HepG2 (cell line): ENCODE results near the gene SHPK. TPM values are rescaled to one million over a fixed set of nuclear protein-coding genes. Genes with fewer than 3 reads are reported as not detected.

Experiments
- EHMT2 ChIP-seq: fragments of 200-600 bp; sonication (generic); IDR thresholded peaks from 2 replicates; pipeline ENCODE4 v1.7.0; 2017; ENCODE audit warnings: antibody characterized with exemption, low read depth, low read length, borderline replicate concordance
- ELF1 ChIP-seq: sonication (generic); formaldehyde crosslinking; IDR thresholded peaks from 2 replicates; pipeline ENCODE4 v1.4.0; 2020; ENCODE audit warnings: missing genetic modification reagents
- GATAD1 ChIP-seq: IDR thresholded peaks from 2 replicates; pipeline ENCODE4 v1.6.1; 2016; ENCODE audit warnings: missing genetic modification reagents, missing compliant biosample characterization
- HOXA7 ChIP-seq: sonication (generic); formaldehyde crosslinking; IDR thresholded peaks from 2 replicates; pipeline ENCODE4 v1.8.1; 2022; ENCODE audit warnings: mild to moderate bottlenecking, missing genetic modification reagents, moderate library complexity
- KMT2B ChIP-seq: IDR thresholded peaks from 2 replicates; pipeline ENCODE4 v1.6.1; 2016; ENCODE audit warnings: missing genetic modification reagents, missing compliant biosample characterization
- RORA ChIP-seq: sonication (generic); formaldehyde crosslinking; IDR thresholded peaks from 2 replicates; pipeline ENCODE4 v1.5.0; 2020; ENCODE audit warnings: mild to moderate bottlenecking, missing genetic modification reagents, moderate library complexity
- SIX4 ChIP-seq: sonication (generic); formaldehyde crosslinking; IDR thresholded peaks from 2 replicates; pipeline ENCODE4 v1.4.0; 2020; ENCODE audit warnings: missing genetic modification reagents
- SPEN ChIP-seq: sonication (generic); formaldehyde crosslinking; IDR thresholded peaks from 2 replicates; pipeline ENCODE4 v1.5.1; 2020; ENCODE audit warnings: low read depth, mild to moderate bottlenecking, missing genetic modification reagents
- THAP11 ChIP-seq: IDR thresholded peaks from 2 replicates; pipeline ENCODE4 v1.6.1; 2016; ENCODE audit warnings: missing biosample characterization, missing genetic modification reagents
- ZNF180 ChIP-seq: sonication (generic); formaldehyde crosslinking; IDR thresholded peaks from 2 replicates; pipeline ENCODE4 v1.4.0; 2020; ENCODE audit warnings: low read depth, missing genetic modification reagents, borderline replicate concordance
- ZNF34 ChIP-seq: sonication (generic); formaldehyde crosslinking; IDR thresholded peaks from 2 replicates; pipeline ENCODE4 v1.4.0; 2020; ENCODE audit warnings: mild to moderate bottlenecking, missing genetic modification reagents, borderline replicate concordance
- ZNF605 ChIP-seq: sonication (generic); formaldehyde crosslinking; IDR thresholded peaks from 2 replicates; pipeline ENCODE4 v1.8.0; 2022; ENCODE audit warnings: mild to moderate bottlenecking, missing genetic modification reagents
- ZNF607 ChIP-seq: sonication (generic); formaldehyde crosslinking; IDR thresholded peaks from 2 replicates; pipeline ENCODE4 v1.5.1; 2020; ENCODE audit warnings: missing genetic modification reagents, mild to moderate bottlenecking, borderline replicate concordance
- ZNF713 ChIP-seq: sonication (generic); formaldehyde crosslinking; IDR thresholded peaks from 2 replicates; pipeline ENCODE4 v1.4.0; 2020; ENCODE audit warnings: mild to moderate bottlenecking, missing genetic modification reagents
- polyA plus RNA-seq, 8 experiments: library from polyadenylated mRNA; depleted of rRNA in 3 of 8; stranded (reverse) in 7 of 8; unstranded in 1 of 8; fragments of >200 nt; fragmentation: Illumina TruSeq in 4 of 8; extraction: Trizol in 4 of 8; gene quantifications; 2 replicates each; pipeline versions ENCODE4 v1.2.1 to v1.2.3, GENCODE V29; 2011 to 2016; ENCODE audit warnings: low read depth in 4 of 8, missing spikeins in 1 of 8, mixed read lengths in 1 of 8; ENCODE audit not compliant: insufficient read depth in 1 of 8
- total RNA-seq, 5 experiments: library from RNA; depleted of rRNA; stranded (reverse); fragments of >200 nt; fragmentation: Illumina TruSeq; extraction: Trizol; gene quantifications; 2 replicates each; pipeline ENCODE4 v1.2.3, GENCODE V29; 2016; ENCODE audit warnings: low read depth in 1 of 5
- TF ChIP-seq, protein P1 (sequence below): sonication (generic); formaldehyde crosslinking; IDR thresholded peaks from 2 replicates; pipeline ENCODE4 v1.5.1; 2020; ENCODE audit warnings: mild to moderate bottlenecking, missing genetic modification reagents, moderate library complexity
- TF ChIP-seq, protein P2 (sequence below): conservative IDR thresholded peaks from 2 replicates; pipeline ENCODE4 v1.6.1; 2018; ENCODE audit warnings: missing genetic modification reagents
- TF ChIP-seq, protein P3 (sequence below): sonication (generic); formaldehyde crosslinking; IDR thresholded peaks from 2 replicates; pipeline ENCODE4 v1.4.0; 2020; ENCODE audit warnings: missing genetic modification reagents
- TF ChIP-seq, protein P4 (sequence below): sonication (generic); formaldehyde crosslinking; IDR thresholded peaks from 2 replicates; pipeline ENCODE4 v1.8.1; 2023; ENCODE audit warnings: mild to moderate bottlenecking, moderate library complexity, missing genetic modification reagents

SHPK gene
- total and polyA plus RNA-seq, 2 of the 13 experiments (the other 11 are each of a cell fraction or from before 2014, with no cell fraction given): 16.2 to 30.9 TPM

DNA sequence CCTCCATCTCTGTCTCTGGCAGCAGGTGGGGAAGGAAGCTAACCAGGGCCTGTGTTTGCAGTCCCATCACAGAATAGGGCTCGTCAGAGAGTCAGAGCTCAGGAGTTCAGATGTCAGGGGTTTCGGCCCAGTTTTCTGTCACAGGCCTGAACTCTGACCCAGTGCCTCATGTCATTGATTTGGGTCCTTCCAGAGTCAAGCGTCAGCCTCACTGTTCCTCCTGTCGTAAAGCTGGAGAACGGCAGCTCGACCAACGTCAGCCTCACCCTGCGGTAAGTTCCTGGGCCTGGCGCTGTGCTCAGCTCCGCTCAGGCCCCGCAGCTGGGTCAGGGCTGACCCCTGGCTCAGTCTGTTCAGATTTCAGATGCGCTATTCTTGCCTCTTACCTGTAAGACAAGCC lies 11.2 kb upstream of the SHPK start (continued):
- TF ChIP-seq, protein P1, sequence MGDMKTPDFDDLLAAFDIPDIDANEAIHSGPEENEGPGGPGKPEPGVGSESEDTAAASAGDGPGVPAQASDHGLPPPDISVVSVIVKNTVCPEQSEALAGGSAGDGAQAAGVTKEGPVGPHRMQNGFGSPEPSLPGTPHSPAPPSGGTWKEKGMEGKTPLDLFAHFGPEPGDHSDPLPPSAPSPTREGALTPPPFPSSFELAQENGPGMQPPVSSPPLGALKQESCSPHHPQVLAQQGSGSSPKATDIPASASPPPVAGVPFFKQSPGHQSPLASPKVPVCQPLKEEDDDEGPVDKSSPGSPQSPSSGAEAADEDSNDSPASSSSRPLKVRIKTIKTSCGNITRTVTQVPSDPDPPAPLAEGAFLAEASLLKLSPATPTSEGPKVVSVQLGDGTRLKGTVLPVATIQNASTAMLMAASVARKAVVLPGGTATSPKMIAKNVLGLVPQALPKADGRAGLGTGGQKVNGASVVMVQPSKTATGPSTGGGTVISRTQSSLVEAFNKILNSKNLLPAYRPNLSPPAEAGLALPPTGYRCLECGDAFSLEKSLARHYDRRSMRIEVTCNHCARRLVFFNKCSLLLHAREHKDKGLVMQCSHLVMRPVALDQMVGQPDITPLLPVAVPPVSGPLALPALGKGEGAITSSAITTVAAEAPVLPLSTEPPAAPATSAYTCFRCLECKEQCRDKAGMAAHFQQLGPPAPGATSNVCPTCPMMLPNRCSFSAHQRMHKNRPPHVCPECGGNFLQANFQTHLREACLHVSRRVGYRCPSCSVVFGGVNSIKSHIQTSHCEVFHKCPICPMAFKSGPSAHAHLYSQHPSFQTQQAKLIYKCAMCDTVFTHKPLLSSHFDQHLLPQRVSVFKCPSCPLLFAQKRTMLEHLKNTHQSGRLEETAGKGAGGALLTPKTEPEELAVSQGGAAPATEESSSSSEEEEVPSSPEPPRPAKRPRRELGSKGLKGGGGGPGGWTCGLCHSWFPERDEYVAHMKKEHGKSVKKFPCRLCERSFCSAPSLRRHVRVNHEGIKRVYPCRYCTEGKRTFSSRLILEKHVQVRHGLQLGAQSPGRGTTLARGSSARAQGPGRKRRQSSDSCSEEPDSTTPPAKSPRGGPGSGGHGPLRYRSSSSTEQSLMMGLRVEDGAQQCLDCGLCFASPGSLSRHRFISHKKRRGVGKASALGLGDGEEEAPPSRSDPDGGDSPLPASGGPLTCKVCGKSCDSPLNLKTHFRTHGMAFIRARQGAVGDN (CRISPR knock-in tag): peak; percentile 72
- TF ChIP-seq ZNF605 (CRISPR knock-in tag) (no peak), EHMT2 (no peak), ZNF607 (CRISPR knock-in tag) (no peak), HOXA7 (no peak), RORA (CRISPR knock-in tag) (no peak), ZNF34 (CRISPR knock-in tag) (no peak), ZNF180 (no peak), ZNF713 (CRISPR knock-in tag) (no peak), KMT2B (CRISPR knock-in tag) (no peak), THAP11 (CRISPR knock-in tag) (no peak), GATAD1 (CRISPR knock-in tag) (no peak), SPEN (CRISPR knock-in tag) (no peak), SIX4 (no peak), ELF1 (CRISPR knock-in tag) (no peak)
- TF ChIP-seq, protein P2, sequence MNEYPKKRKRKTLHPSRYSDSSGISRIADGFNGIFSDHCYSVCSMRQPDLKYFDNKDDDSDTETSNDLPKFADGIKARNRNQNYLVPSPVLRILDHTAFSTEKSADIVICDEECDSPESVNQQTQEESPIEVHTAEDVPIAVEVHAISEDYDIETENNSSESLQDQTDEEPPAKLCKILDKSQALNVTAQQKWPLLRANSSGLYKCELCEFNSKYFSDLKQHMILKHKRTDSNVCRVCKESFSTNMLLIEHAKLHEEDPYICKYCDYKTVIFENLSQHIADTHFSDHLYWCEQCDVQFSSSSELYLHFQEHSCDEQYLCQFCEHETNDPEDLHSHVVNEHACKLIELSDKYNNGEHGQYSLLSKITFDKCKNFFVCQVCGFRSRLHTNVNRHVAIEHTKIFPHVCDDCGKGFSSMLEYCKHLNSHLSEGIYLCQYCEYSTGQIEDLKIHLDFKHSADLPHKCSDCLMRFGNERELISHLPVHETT (CRISPR knock-in tag): no peak
- TF ChIP-seq, protein P3, sequence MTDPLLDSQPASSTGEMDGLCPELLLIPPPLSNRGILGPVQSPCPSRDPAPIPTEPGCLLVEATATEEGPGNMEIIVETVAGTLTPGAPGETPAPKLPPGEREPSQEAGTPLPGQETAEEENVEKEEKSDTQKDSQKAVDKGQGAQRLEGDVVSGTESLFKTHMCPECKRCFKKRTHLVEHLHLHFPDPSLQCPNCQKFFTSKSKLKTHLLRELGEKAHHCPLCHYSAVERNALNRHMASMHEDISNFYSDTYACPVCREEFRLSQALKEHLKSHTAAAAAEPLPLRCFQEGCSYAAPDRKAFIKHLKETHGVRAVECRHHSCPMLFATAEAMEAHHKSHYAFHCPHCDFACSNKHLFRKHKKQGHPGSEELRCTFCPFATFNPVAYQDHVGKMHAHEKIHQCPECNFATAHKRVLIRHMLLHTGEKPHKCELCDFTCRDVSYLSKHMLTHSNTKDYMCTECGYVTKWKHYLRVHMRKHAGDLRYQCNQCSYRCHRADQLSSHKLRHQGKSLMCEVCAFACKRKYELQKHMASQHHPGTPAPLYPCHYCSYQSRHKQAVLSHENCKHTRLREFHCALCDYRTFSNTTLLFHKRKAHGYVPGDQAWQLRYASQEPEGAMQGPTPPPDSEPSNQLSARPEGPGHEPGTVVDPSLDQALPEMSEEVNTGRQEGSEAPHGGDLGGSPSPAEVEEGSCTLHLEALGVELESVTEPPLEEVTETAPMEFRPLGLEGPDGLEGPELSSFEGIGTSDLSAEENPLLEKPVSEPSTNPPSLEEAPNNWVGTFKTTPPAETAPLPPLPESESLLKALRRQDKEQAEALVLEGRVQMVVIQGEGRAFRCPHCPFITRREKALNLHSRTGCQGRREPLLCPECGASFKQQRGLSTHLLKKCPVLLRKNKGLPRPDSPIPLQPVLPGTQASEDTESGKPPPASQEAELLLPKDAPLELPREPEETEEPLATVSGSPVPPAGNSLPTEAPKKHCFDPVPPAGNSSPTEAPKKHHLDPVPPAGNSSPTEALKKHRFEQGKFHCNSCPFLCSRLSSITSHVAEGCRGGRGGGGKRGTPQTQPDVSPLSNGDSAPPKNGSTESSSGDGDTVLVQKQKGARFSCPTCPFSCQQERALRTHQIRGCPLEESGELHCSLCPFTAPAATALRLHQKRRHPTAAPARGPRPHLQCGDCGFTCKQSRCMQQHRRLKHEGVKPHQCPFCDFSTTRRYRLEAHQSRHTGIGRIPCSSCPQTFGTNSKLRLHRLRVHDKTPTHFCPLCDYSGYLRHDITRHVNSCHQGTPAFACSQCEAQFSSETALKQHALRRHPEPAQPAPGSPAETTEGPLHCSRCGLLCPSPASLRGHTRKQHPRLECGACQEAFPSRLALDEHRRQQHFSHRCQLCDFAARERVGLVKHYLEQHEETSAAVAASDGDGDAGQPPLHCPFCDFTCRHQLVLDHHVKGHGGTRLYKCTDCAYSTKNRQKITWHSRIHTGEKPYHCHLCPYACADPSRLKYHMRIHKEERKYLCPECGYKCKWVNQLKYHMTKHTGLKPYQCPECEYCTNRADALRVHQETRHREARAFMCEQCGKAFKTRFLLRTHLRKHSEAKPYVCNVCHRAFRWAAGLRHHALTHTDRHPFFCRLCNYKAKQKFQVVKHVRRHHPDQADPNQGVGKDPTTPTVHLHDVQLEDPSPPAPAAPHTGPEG: no peak
- TF ChIP-seq, protein P4, sequence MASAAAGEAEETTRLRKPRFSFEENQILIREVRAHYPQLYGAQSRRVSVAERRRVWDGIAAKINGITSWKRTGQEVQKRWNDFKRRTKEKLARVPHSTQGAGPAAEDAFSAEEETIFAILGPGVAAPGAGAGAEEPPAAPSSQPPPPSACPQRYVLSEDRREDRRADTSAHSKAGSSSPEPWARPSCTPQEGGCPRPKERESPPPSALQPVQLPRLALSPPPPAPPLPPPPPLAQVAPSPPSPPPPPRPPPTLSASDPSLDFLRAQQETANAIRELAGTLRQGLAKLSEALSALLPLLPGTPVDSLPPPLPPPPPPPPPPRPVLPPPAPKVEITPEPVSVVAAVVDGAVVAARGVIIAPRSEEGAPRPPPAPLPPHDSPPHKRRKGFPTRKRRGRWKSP (CRISPR knock-in tag): no peak
